Transverse colon (tissue), 4 donors: ENCODE data around the gene HES4. TPM values are rescaled to one million over a fixed set of nuclear protein-coding genes. Genes with fewer than 3 reads are reported as not detected.

Experiments
- DNase-seq: peaks from one replicate; pipeline ENCODE4 v3.0.0-alpha.2; 2019
- H3K27ac ChIP-seq, 4 donors: fragments of 200-600 bp; sonication (generic); 2 replicates each; pipeline ENCODE4 v1.5.1; 2016 to 2018; ENCODE audit warnings: inconsistent platforms in 4 of 4
- H3K27me3 ChIP-seq: fragments of 200-600 bp; sonication (generic); 2 replicates; pipeline ENCODE4 v1.5.1; 2017; ENCODE audit warnings: inconsistent platforms
- H3K36me3 ChIP-seq, 4 donors: fragments of 200-600 bp; sonication (generic); 2 replicates each; pipeline ENCODE4 v1.5.1; 2017 to 2019; ENCODE audit warnings: inconsistent platforms in 4 of 4
- H3K4me1 ChIP-seq, 4 donors: fragments of 200-600 bp; sonication (generic); 2 replicates each; pipeline ENCODE4 v1.5.1; 2017 to 2020; ENCODE audit warnings: inconsistent platforms in 4 of 4
- H3K4me3 ChIP-seq, 4 donors: fragments of 200-600 bp; sonication (generic); 1 replicate in 1 of 4; 2 replicates in 3 of 4; pipeline versions ENCODE4 v1.5.1 to v1.6.1; 2017 to 2019; ENCODE audit warnings: inconsistent platforms in 4 of 4
- H3K9me3 ChIP-seq, 2 donors: fragments of 200-600 bp; sonication (generic); 2 replicates each; pipeline ENCODE4 v1.5.1; 2017 to 2019; ENCODE audit warnings: inconsistent platforms in 2 of 2
- EP300 ChIP-seq: sonication (generic); formaldehyde crosslinking; IDR thresholded peaks from one replicate; pipeline ENCODE4 v1.6.1; 2017; ENCODE audit warnings: antibody characterized with exemption, low read depth
- POLR2A ChIP-seq: fragments of 450-650 bp; IDR thresholded peaks from one replicate; pipeline ENCODE4 v1.6.1; 2016; ENCODE audit warnings: antibody characterized with exemption, mild to moderate bottlenecking, moderate library complexity
- POLR2AphosphoS5 ChIP-seq, 3 donors: sonication (generic); formaldehyde crosslinking; IDR thresholded peaks; one replicate each; pipeline ENCODE4 v1.6.1; 2016; ENCODE audit warnings: antibody characterized with exemption in 3 of 3
- WGBS, 2 donors: methylation state at CpG; one replicate each; pipeline ENCODE4 v1.1.5; 2018; ENCODE audit warnings: low coverage in 1 of 2; 5-methylcytosine and 5-hydroxymethylcytosine counted together
- in situ Hi-C, 4 donors: fragments of 200-750 bp; cut with MboI; loops; one replicate each; pipeline versions ENCODE4 v1.15.0 to v1.15.1; 2017; ENCODE audit warnings: low sequenced_read_pairs in 3 of 4, low pct_ligation_motif_present in 1 of 4, low pct_unique_long_range_greater_than_20kb in 1 of 4
- intact Hi-C: fragments of 100-400 bp; cut with DNase I; formaldehyde crosslinking; loops from one replicate; pipeline ENCODE4 v1.15.1; 2023; ENCODE audit warnings: low total_unique reads
- total RNA-seq, 4 donors: library from RNA; depleted of rRNA; stranded (reverse); fragments of >200 nt; gene quantifications; one replicate each; pipeline ENCODE4 v1.1.0, GENCODE V29; 2016
- TF ChIP-seq, protein P1 (sequence below), 5 experiments: fragments of 200-600 bp in 3 of 5; fragments of 450-650 bp in 2 of 5; sonication (generic) in 3 of 5; IDR thresholded peaks; 1 replicate in 2 of 5; 2 replicates in 3 of 5; pipeline ENCODE4 v1.5.1; 2016 to 2017; ENCODE audit warnings: antibody characterized with exemption in 5 of 5, inconsistent platforms in 3 of 5, mild to moderate bottlenecking in 2 of 5, moderate library complexity in 1 of 5

The HES4 gene
- total RNA-seq, 4 donors from 2014 or later: 10.8 to 140 (median 15.7) TPM

- Histone ChIP-seq H3K9me3 (no peaks in the 10 kb centered on the region), H3K27me3 (no peaks in the 10 kb centered on the region), H3K27ac (no peak overlapping the region), H3K4me3 (no peak overlapping the region), H3K36me3 (peaks cover 0 to 42% (median 18%) of the 10 kb centered on the region in 4 donors), H3K4me1 (peaks cover 8 to 17% (median 12%) of the 10 kb centered on the region in 4 donors)
- in situ Hi-C loops: no loop called here
- 91% methylated on average over 27 of the region's 32 CpGs; no CpG with 5 or more reads in 1 of the 2 donors for WGBS, 2 donors
- DNase-seq: no peak
- TF ChIP-seq POLR2A: no peak
- no peak for TF ChIP-seq EP300
- no peak for TF ChIP-seq POLR2AphosphoS5 (IDR thresholded peaks at IDR 0.05)
- TF ChIP-seq, protein P1, sequence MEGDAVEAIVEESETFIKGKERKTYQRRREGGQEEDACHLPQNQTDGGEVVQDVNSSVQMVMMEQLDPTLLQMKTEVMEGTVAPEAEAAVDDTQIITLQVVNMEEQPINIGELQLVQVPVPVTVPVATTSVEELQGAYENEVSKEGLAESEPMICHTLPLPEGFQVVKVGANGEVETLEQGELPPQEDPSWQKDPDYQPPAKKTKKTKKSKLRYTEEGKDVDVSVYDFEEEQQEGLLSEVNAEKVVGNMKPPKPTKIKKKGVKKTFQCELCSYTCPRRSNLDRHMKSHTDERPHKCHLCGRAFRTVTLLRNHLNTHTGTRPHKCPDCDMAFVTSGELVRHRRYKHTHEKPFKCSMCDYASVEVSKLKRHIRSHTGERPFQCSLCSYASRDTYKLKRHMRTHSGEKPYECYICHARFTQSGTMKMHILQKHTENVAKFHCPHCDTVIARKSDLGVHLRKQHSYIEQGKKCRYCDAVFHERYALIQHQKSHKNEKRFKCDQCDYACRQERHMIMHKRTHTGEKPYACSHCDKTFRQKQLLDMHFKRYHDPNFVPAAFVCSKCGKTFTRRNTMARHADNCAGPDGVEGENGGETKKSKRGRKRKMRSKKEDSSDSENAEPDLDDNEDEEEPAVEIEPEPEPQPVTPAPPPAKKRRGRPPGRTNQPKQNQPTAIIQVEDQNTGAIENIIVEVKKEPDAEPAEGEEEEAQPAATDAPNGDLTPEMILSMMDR (IDR thresholded peaks at IDR 0.05): no peak
- intact Hi-C loops: no loop called here
These were observed 46.2 kb downstream of the HES4 start for GRCh38 chr1:953524-954320.

DNA sequence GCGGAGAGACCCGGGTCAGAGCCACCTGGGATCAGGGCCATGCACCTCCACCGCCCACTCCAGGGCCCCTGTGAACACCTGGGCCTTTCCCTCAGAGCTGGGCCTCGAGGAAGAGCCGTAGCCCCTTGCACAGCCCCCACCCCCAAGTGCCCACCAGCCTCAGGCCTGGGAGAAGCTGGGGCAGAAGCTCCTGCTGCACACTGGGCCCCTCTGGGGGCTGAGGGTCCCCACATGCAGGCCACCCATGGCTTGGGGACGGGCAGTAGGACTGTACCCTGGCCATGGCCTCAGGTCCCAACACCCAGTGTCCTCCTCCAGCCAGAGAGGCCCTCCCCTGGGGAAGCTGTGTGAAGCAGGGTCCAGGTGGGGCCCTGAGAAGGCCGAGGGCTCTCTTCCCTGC, 47.3 kb downstream of the HES4 start:
- in situ Hi-C loops: no loop called here
- no peak overlapping the region for H3K27ac ChIP-seq
- DNase-seq: no peak
- H3K9me3 ChIP-seq: no peaks in the 10 kb centered on the region
- H3K27me3 ChIP-seq: no peaks in the 10 kb centered on the region
- TF ChIP-seq EP300: no peak
- peaks cover 0 to 7% (median 2%) of the 10 kb centered on the region in 4 donors for H3K4me1 ChIP-seq
- H3K4me3 ChIP-seq: no peak overlapping the region
- WGBS, 2 donors: 91% methylated on average over 4 of the region's 7 CpGs; no CpG with 5 or more reads in 1 of the 2 donors
- H3K36me3 ChIP-seq: peaks cover 0 to 42% (median 18%) of the 10 kb centered on the region in 4 donors
- intact Hi-C loops: no loop called here

- in situ Hi-C loops: no loop called here
- 88% methylated on average over 14 of the region's 15 CpGs; no CpG with 5 or more reads in 1 of the 2 donors for WGBS, 2 donors
- H3K36me3 ChIP-seq: peaks cover 0 to 42% (median 18%) of the 10 kb centered on the region in 4 donors
- H3K9me3 ChIP-seq: no peaks in the 10 kb centered on the region
- no peak overlapping the region for H3K27ac ChIP-seq
- no peak overlapping the region for H3K4me3 ChIP-seq
- TF ChIP-seq, protein P1 (IDR thresholded peaks at IDR 0.05): no peak
- TF ChIP-seq POLR2AphosphoS5 (IDR thresholded peaks at IDR 0.05): no peak
- TF ChIP-seq POLR2A: no peak
- no peak for TF ChIP-seq EP300
- DNase-seq: no peak
- no peaks in the 10 kb centered on the region for H3K27me3 ChIP-seq
- H3K4me1 ChIP-seq: peaks cover 0 to 3% (median 0%) of the 10 kb centered on the region in 4 donors
- intact Hi-C loops: no loop called here
These were observed 47.7 kb downstream of the HES4 start for GRCh38 chr1:952201-952600.

DNA sequence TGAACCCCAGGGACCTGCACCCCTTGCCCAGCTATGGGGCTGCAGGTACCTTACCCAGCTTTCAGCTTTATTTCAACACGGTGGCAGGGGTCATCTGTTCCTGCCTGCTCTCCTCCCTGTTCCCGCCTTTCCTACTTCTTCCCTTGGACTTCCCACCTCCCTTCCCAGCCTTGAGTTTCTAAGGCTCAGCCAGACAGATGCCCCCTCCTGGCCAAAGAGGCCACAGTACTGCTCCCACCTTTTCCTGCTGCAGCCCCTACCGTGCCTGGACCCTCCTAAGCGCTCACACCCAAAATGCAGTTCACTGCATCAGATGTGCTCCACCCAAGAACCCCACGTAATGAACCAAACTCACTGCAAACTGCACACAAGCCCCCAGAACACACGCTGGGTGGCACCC, 48.5 kb downstream of the HES4 start:
- H3K27me3 ChIP-seq: no peaks in the 10 kb centered on the region
- H3K27ac ChIP-seq: no peak overlapping the region
- WGBS, 2 donors: 77 to 80% methylated on average over 1 to 6 of the region's 6 CpGs
- no peaks in the 10 kb centered on the region for H3K4me1 ChIP-seq
- no peak for DNase-seq
- no peaks in the 10 kb centered on the region for H3K9me3 ChIP-seq
- H3K4me3 ChIP-seq: no peak overlapping the region
- in situ Hi-C loops: no loop called here
- no peak for TF ChIP-seq POLR2AphosphoS5 (IDR thresholded peaks at IDR 0.05)
- TF ChIP-seq, protein P1 (IDR thresholded peaks at IDR 0.05): no peak
- no peak for TF ChIP-seq POLR2A
- TF ChIP-seq EP300: no peak
- intact Hi-C loops: no loop called here
- H3K36me3 ChIP-seq: peaks cover 0 to 43% (median 18%) of the 10 kb centered on the region in 4 donors
